HG03159 (cell line): ENCODE measurements around the gene WIPI1.
A peak's percentile ranks its signal among the peaks of the same experiment; 100 is the strongest.

Experiments used
- ATAC-seq: cut with Tn5 transposase; IDR thresholded peaks from one replicate; pipeline ENCODE4 v1.9.1; 2021; ENCODE audit warnings: mild to moderate bottlenecking, moderate library complexity; ENCODE audit not compliant: unreplicated experiment

The WIPI1 gene

DNA sequence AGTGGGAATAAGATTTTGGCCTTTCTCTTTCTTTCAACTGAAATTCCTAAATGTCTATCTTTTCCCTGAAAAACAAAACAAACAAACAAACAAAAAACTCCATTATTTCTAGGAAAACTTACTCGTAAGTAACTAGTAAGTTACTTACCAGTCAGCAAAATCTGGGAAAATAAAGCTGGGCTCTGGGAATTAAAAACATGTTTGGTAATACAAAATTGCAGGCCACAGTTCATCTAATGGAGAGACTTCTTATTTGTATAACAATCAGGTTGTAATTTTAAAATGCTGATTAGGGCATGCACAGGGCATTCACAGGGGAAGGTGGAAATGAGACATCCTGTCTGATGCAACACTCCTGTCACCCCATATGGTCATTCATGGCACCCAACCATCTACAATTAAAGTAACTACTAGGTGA is 3.8 kb upstream of the WIPI1 start:
- no peak for ATAC-seq

DNA sequence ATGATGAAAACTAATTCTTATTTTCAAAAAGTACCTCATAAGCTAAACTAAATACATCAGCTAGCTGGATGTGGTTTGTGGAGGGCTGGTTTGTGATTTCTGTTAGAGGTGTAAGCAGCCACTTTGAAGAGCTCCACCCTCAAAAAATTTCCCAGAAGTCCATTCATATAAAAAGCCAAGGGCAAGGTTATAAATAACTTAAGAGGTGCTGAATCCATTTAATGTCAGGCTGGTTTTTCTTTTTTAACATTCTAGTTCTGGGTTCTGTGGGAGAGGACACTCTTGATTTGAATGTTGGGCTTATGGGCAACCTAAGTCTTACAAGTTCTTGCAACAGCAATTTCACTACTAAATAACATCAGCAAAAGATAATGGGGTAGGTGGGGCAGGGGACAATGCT is 3.4 kb upstream of the WIPI1 start:
- ATAC-seq, result no peak

DNA sequence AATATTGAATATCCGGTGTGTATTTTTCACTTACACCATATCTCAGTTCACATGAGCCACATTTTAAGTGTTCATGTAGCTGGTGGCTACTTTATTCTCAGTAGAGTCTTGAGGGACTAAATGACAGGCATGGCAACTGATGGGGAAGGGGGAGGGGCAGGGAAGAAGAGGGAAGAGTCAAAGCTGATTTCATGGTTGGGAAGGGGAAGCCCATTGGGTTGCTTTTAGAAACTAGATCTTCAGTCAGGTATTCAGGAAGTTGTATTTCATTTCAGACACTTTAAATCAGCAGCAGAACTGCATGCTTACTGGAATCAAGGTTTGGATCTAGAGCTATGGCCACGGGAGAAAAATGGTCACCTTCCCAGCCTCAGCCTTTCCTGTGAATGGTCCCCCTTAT is 2.9 kb upstream of the WIPI1 start:
- ATAC-seq, result no peak

DNA sequence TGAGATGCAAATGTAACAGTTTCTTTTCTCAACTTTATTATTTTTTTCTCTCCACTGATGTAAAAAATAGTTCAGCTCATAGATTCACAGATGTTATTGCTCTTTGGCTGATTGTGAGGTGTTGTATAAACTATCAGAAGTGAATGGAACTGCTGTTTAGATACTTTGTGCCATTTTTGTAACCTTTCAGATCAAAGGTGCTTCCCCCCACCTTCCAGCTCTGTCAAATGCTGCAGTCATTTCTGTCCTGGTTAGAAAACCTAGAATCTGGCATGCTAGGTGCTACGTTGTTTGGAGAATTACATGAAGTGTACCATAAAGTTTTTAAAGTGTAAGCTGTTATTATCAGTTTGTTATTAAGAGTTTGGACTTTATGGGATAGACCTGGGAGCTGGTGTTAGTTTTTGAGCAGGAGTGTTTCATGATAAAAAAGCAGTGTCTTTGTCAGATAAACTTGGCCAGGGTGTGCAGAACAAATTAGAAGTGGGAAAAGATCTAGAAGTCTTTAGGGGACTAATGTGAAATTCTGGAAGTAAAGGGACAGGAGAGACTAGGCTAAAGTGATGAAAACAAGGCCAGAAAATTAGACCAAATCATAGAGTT is 1.8 kb upstream of the WIPI1 start:
- no peak for ATAC-seq

DNA sequence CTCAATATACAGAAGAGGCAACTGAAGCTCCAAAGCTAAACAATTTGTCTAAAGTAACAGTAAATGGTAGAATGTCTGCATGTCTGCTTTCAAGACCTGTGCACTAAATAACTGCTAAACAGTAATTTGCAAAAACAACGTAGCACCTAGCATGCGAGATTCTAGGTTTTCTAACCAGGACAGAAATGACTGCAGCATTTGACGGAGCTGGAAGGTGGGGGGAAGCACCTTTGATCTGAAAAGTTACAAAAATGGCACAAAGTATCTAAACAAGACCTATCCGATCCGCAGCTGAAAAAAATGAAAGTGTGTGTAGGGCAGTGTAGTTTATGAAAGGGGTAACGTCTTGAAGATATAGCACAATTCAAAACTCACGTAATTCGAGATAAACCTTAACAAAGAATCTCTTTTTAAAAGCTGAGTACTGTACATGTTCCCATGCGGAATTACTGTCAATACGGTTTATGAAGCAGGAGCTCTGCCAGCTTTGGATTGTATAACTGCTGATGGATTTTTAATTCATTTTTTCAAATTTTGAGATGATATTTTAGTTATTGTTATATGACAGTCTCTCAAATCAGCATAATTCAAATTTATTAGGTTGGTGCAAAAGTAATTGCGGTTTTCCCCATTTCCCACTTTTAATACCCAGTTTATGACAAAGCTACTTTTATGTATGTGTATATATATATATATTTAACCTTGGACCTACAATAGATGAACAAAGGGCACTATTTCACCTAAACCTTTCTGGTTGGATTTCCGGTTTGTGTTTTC is 1.2 kb upstream of the WIPI1 start:
- ATAC-seq, result no peak

DNA sequence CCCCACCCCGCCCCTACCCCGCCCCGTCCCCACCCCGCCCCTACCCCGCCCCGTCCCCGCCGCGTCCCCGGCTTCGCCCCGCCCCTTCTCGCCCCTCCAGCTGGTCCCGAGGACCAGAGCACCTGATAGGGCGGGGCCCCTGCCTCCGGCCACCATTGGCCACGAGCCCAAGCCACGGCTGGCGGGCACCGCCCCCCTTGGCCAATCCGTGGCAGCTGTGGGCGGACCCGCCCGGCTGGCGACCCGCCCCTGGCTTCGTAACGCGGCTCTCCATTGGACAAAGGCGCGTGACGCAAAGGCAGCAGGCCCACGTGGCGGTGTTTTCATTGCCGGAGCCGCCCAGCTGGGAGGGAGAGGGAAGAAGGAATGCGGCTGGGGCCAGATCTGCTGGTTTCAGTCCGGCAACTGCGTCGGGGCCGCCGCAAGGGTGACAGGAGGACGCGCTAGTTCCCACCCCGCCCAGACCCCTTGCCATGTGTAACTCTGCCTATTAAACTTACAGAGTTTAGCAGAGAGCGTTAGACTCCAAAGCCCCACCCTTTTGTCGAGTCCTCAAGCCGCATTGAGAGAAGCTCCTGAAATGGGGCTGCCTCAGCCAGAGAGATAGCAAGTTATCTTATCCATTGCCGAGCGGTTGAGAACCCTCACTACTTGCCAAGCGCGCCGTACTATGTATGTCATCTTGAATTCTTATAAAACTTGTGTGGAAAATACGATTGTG is 403 bp upstream of the WIPI1 start:
- peak; percentile 74 for ATAC-seq

DNA sequence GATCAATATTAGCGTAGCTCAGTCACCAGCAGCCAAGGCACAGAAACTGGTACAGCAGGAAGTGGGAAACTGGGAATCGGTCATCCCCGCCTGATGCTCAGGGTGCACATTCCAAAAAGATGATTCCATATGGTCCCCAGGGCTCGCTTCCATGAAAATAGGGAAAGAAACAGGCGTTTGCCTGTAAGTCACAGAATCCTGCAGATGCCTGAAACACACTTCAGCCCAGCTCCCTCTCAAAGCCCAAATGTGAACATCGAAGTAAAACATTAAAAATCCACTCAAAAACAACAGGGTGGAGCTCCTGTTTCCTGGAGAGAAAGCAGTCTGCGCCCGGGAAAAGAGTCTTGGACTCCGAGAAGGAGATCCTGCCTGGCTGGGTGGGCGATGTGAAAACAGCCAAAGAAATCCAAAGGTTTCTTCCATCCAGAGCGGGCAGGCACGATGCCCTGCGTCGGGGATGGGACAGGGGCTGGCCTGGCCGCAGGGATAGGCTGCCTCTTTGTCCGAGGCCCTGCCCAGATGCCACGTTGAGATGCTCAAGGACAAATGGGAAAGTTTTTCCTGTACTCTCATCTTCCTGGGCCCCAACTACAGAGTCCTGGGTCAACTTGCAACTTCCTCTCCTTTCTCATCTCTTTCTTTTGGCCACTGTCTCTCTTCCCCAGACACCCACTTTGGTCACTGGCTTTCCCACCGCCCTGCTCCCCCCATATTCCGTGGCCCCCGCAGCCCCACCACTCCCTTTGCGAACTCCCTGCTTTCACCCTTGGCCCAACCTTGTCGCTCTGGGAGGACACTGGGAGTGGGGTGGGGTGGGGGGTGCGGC is 743 bp downstream of the WIPI1 start:
- no peak for ATAC-seq

DNA sequence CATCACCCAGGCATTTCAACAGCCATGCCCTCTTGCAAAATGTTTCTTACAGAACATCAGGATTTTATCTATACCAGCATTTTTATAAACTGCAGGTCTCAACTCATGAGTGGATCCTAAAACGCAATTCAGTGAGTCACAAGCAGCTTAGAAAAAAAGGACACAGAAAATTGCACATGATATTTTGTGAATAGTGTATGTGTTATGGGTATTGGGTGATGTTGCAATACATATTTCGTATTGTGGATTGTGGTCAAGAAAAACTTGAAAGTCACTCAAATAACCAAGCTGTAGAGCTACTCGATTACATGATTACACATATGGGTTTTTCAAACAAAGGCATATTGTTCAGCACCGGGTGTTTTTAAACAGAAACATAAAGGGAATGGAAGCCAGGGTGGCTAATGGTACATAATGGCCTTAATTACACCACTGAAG is 1.4 kb downstream of the WIPI1 start:
- no peak for ATAC-seq

DNA sequence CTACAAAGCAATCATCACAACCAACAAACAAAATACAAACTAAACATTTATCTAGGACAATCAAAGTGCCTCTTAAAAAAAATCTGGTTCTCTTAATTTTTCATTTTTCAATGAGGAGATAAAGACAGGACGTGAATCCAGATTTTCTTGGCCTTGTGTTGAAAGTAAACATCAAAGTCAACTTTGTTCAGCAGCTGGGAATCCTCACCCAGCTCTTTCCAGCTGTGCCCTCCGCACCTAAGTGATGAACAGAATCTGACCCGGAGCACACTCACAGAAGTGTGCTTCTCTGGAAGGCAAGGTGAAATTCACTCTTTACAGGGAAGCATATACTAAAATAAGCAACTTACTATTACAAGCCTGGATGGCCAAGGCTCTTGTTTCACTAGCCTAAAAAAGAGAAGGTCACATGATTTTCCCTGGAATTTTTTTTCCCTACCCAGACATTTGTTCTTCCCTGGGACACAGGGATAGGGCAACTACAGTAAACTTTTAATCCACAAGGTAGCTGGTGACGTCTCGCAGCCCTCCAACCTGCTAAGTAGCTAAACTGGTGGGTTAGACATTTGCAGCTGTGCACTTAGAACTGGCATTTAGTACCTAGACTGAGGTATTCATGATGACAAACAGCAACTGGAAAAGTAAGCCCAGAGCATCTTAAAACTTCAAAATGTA is 3.2 kb downstream of the WIPI1 start:
- ATAC-seq, result no peak

DNA sequence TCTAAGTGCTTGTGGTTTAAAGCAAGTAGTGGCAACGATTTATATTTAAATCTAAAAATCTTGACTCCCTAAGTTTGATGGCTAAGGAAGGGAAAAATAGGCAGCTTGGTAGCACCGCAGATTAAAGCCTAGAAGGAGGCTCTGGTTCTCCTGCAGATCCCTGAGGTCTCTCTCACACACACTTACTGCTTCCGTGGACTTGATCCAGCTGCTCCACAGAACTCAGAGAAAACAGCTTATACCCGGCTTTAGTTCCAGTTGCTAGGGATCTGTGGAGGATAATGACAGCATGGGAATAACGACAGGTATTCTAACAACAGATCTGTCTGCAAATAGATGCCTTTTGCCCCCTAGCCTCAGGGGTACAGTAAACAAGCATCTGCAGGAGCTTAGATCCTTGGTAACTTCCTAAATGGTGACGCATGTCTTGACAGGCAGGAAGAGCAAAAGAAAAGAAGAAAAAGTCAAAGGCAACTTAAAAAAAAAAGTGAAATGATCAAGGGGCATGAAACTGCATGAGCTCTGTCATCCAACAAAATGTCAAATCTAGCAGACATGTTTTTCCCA is 4.5 kb downstream of the WIPI1 start:
- no peak for ATAC-seq

DNA sequence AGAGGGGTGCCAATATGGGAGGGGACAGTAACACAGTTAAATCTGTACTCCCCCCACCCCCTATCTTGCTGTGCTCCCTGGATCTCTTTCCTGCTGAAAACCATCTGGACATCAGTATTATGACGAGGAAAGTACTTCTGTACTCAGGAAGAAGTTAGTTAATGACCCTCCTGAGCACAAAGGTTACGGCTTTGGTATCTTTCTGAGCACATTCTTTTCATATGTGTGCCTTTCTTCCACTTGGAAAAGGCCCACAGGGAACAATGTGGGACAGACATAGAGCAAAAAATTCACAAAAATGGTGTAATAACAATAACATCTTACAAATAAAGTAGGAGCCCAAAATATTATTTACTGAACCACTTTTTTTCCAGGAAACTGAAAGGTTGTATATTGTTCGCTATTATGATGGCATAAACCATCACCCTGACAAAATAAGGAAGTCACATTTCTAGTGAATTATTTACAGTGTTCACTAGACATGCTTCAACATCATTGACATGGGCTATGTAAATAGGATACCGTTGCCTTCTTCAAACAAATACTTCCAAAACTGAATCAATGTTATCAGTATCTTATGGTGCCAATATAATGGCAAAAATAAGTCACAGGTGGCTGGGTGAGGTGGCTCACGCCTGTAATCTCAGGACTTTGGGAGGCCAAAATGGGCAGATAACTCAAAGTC is 5.5 kb downstream of the WIPI1 start:
- no peak for ATAC-seq

DNA sequence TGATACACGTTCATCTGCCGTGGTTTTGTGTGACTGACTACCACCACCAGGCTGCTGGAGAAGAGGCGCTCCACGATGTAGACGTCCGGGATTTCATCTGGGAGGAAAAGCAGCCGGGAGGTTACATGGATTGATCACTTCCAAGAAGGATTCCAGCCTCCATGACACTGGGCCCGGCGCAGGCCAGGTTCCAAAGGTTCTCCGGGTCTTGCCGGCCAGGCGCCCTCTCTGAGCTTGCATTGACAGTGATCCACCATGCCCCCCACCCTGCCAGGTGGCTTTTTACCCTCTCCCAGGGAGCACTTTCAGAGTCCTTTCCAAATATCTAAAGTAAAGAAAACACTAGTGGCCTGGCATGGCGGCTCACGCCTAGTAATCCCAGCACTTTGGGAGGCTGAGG is 6.5 kb downstream of the WIPI1 start:
- no peak for ATAC-seq

DNA sequence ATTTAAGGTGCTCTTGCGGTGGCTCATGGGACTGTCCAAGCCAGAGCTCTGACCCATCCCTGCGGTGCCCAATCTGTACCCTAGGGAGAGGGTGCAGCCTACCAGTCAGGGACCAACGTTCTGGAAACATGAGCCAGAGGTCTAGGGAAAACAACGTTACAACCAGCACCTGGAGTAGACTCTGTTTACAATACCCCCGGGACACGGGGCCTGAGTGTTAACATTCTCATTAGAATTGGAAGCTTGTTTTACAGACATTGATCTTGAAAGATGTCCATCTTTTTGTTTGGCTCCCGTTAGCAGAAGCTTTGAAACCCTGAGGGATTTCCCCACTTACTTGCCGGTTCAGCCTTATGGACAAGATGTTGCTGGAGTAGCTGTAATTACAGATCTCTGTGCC is 6.9 kb downstream of the WIPI1 start:
- no peak for ATAC-seq

DNA sequence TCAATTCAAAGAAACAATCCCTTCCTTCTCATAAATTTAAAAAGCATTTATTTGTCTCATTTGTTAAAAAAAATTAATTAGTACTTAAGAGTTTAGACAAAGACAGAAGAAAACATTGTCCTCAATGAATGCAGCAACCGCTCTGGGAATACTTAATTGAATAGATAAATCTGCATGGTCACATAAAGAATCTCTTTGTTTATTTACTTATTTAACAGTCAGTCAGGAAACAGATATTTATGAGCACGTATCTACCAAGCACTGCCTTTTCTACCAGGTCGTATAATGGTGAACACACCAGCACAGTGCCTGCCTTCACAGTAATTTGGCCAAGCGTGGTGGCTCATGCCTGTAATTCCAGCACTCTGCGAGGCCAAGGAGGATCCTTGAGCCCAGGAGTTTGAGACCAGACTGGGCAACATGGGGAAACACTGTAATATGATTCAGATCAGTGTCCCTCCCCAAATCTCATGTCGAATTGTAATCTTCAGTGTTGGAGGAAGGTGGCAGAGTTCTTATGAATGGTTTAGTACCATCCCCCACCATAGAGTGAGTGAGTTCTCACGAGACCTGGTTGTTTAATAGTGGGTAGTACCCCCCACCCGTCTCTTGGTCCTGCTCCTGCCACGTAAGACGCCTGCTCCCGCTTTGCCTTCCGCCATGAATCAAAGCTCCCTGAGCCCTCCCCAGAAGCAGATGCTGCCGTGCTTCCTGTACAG is 8.1 kb downstream of the WIPI1 start:
- ATAC-seq, result no peak

DNA sequence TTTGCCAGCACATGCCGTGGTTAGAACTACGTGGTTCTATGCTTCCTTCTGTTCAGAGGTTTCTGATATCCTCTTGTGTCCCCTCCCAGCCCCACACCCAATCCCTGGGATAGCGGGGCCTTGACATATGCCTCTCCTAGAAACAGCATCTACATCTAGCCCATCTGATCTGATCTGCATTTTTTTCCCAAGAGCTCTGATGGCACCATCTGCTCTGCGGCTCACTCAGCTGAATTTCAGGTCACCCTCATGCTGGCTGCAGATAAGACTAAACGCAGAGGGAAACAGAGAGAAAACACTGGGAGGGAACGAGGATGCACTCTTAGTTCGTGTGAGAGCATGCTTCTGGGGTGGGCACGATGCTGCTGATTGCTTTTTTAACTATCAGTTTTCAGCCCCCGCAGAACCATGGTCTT is 10.7 kb downstream of the WIPI1 start:
- no peak for ATAC-seq

DNA sequence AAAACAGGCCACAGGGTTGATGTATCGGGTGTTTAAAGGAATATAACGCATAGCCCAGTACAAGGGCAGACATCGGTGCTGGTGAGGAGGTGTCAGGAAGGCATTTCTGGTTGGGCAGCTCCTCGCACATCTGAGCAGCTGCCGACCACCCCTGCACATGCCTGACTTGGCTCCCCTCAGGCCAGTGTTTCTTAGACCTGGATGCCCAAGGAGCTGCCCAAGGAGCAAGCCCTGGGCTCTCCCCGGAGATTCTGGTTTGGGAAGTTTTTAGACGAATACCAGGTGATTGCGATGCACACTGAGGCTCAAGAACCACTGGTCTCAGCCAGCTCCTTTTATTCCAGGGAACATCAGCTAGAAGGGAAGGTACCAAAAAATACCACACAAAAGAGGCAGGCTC is 11.6 kb downstream of the WIPI1 start:
- ATAC-seq, result no peak

DNA sequence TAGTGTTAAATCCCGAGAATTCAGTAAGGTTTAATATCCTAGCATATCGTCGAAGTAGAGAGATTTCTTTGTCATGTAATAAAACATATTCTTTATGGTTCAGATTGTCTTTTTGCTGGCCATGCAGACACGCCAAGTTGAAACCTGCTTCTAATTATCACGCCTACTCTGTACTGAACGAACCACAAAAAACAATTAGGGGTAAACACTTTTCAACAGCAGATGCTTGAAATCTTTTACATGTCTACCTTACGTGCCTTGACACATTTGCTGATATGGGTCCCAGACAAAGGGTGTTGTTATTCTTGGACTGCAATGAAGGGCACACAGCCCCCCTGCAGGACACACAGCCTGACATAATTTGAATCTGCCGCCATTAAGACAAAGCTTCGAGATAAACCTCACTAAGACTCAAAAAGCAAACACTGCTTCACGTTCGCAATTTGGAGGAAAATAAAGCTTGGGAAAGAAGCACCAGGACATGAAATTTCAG is 13.3 kb downstream of the WIPI1 start:
- no peak for ATAC-seq

DNA sequence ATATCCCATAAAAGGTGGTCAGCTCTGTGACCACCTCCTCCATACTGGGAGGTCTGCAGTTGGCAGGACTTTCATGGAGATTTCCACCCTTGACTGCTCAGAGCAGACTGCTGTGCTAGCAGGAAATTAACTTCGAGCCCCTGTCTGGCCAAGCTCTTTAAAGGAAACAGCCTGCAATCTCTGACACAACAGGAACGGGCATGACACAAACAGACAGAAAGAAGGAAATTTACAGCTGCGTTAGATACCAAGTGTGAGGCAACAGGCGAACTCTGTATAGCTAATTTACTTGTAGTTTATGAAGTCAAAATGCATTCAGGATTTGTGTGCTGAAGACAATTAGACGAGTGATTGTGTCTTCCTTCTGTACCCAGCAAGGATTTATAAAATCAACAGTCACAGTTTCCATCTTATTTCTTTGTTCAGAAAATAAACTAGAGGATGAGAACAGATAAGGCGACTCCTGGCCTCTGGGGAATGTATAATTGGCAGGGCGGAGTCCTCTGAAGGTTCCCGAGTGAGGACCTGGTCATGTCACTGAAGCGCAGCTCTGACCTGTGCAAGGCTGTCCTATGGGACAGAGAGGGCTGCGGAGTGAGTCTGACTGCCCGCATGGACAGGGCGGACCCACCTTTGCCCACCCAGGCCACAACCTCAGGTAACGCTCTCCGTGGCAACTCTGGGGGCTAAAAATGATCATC is 16.1 kb downstream of the WIPI1 start:
- no peak for ATAC-seq
